ENCODE results near the gene SLC35G6. TPM values are rescaled to one million over a fixed set of nuclear protein-coding genes. Genes with fewer than 3 reads are reported as not detected.

The SLC35G6 gene
- total and polyA plus RNA-seq, 2 donors (not counting 1 experiment from before 2014, with no cell fraction given): not detected

GRCh38 chr17:7483255-7484066, 2.2 kb downstream of the SLC35G6 start:
- peak; percentile 90 to 97 for DNase-seq (ENCODE audit: low read depth in 2 of 2)

GRCh38 chr17:7484067-7484918, 3.0 kb downstream of the SLC35G6 start, which contains the start of gene POLR2A:
TSS of gene POLR2A (plus strand) at chr17:7484366.
- H3K79me2 ChIP-seq (ENCODE audit: control insufficient read depth, insufficient read depth, low read length): peaks cover 55% of the 10 kb centered on the region
- peak within 1 kb of the TSS; percentile 100 for H3K27ac ChIP-seq (ENCODE audit: insufficient read depth, low read length)
- no peaks in the 10 kb centered on the region for H3K27me3 ChIP-seq (ENCODE audit: control insufficient read depth, insufficient read depth, low read length)
- H3K9me3 ChIP-seq (ENCODE audit: control insufficient read depth, insufficient read depth, low read depth, low read length): no peaks in the 10 kb centered on the region
- no peaks in the 10 kb centered on the region for H4K20me1 ChIP-seq (ENCODE audit: control insufficient read depth, extremely low read depth, insufficient read depth, low read length)
- peak within 1 kb of the TSS; percentile 77 for H2AFZ ChIP-seq (ENCODE audit: low read length)
- DNase-seq (ENCODE audit: low read depth in 2 of 2): peak; percentile 97 to 99
- H3K4me2 ChIP-seq (ENCODE audit: extremely low read depth, insufficient read depth, low read length): peak within 1 kb of the TSS; percentile 96
- no peak for TF ChIP-seq EZH2 (IDR thresholded peaks at IDR 0.05; ENCODE audit: low read length, missing control alignments)
- TF ChIP-seq, protein P1, sequence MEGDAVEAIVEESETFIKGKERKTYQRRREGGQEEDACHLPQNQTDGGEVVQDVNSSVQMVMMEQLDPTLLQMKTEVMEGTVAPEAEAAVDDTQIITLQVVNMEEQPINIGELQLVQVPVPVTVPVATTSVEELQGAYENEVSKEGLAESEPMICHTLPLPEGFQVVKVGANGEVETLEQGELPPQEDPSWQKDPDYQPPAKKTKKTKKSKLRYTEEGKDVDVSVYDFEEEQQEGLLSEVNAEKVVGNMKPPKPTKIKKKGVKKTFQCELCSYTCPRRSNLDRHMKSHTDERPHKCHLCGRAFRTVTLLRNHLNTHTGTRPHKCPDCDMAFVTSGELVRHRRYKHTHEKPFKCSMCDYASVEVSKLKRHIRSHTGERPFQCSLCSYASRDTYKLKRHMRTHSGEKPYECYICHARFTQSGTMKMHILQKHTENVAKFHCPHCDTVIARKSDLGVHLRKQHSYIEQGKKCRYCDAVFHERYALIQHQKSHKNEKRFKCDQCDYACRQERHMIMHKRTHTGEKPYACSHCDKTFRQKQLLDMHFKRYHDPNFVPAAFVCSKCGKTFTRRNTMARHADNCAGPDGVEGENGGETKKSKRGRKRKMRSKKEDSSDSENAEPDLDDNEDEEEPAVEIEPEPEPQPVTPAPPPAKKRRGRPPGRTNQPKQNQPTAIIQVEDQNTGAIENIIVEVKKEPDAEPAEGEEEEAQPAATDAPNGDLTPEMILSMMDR (conservative IDR thresholded peaks at IDR 0.05 in 1 of 2, IDR thresholded peaks at IDR 0.05 in 1 of 2; ENCODE audit: low read depth in 1 of 2, low read length in 2 of 2): no peak
- H3K9ac ChIP-seq (ENCODE audit: insufficient read depth, low read length): peak within 1 kb of the TSS; percentile 98
- peaks cover 1% of the 10 kb centered on the region for H3K36me3 ChIP-seq (ENCODE audit: control insufficient read depth, insufficient read depth, low read length)
- peaks cover 24% of the 10 kb centered on the region for H3K4me1 ChIP-seq (ENCODE audit: control insufficient read depth, extremely low read depth, insufficient read depth, low read length)
- H3K4me3 ChIP-seq (replicated peaks in 1 of 4; ENCODE audit: control extremely low read depth in 1 of 4, insufficient read depth in 1 of 4, low read depth in 3 of 4, low read length in 4 of 4): peak within 1 kb of the TSS; percentile 66 to 91 (median 82)

More at GRCh38 chr17:7483255-7484066, 2.2 kb downstream of the SLC35G6 start:
- peaks cover 20% of the 10 kb centered on the region for H3K4me1 ChIP-seq (ENCODE audit: control insufficient read depth, extremely low read depth, insufficient read depth, low read length)
- H3K79me2 ChIP-seq (ENCODE audit: control insufficient read depth, insufficient read depth, low read length): peaks cover 55% of the 10 kb centered on the region
- peaks cover 1% of the 10 kb centered on the region for H3K36me3 ChIP-seq (ENCODE audit: control insufficient read depth, insufficient read depth, low read length)
- H3K9me3 ChIP-seq (ENCODE audit: control insufficient read depth, insufficient read depth, low read depth, low read length): no peaks in the 10 kb centered on the region
- no peaks in the 10 kb centered on the region for H3K27me3 ChIP-seq (ENCODE audit: control insufficient read depth, insufficient read depth, low read length)
- H2AFZ ChIP-seq (ENCODE audit: low read length): peak overlapping the region; percentile 77
- H3K27ac ChIP-seq (ENCODE audit: insufficient read depth, low read length): peak overlapping the region; percentile 100
- H3K4me2 ChIP-seq (ENCODE audit: extremely low read depth, insufficient read depth, low read length): peak overlapping the region; percentile 94
- peak overlapping the region; percentile 66 to 91 (median 82) for H3K4me3 ChIP-seq (replicated peaks in 1 of 4; ENCODE audit: control extremely low read depth in 1 of 4, insufficient read depth in 1 of 4, low read depth in 3 of 4, low read length in 4 of 4)
- no peaks in the 10 kb centered on the region for H4K20me1 ChIP-seq (ENCODE audit: control insufficient read depth, extremely low read depth, insufficient read depth, low read length)
- TF ChIP-seq, protein P1 (conservative IDR thresholded peaks at IDR 0.05 in 1 of 2, IDR thresholded peaks at IDR 0.05 in 1 of 2; ENCODE audit: low read depth in 1 of 2, low read length in 2 of 2): no peak
- no peak for TF ChIP-seq EZH2 (IDR thresholded peaks at IDR 0.05; ENCODE audit: low read length, missing control alignments)
- H3K9ac ChIP-seq (ENCODE audit: insufficient read depth, low read length): peak overlapping the region; percentile 98

DNA sequence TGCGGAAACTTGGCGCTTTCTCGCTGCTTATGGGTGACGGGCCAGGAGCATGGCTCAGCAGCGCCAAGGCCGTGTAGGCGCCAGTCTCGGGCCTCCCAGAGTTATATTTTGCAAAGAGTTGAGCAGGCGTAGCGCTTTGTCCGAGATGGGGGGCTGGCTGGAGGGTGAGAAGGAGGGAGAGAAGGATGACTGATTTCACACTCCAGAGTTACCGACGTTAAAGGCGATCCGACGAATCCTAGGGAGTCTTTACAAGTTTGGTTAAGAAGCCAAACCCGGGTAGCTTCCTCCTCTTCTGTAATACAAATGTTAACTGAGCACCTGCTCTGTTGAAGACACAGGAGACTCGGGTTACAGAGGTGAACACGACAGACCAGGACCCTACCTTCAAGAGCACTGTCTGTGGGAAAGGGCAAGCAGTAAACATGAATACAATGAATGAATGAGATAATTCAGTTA, 3.7 kb downstream of the SLC35G6 start:
- Histone ChIP-seq H3K9ac (ENCODE audit: insufficient read depth, low read length) (peak overlapping the region; percentile 72), H3K36me3 (ENCODE audit: control insufficient read depth, insufficient read depth, low read length) (peaks cover 1% of the 10 kb centered on the region), H3K4me3 (replicated peaks in 1 of 4; ENCODE audit: control extremely low read depth in 1 of 4, insufficient read depth in 1 of 4, low read depth in 3 of 4, low read length in 4 of 4) (peak overlapping the region; percentile 66 to 87 (median 78)), H3K9me3 (ENCODE audit: control insufficient read depth, insufficient read depth, low read depth, low read length) (no peaks in the 10 kb centered on the region), H3K79me2 (ENCODE audit: control insufficient read depth, insufficient read depth, low read length) (peaks cover 57% of the 10 kb centered on the region), H2AFZ (ENCODE audit: low read length) (no peak overlapping the region), H3K27me3 (ENCODE audit: control insufficient read depth, insufficient read depth, low read length) (no peaks in the 10 kb centered on the region), H3K4me1 (ENCODE audit: control insufficient read depth, extremely low read depth, insufficient read depth, low read length) (peaks cover 21% of the 10 kb centered on the region), H3K27ac (ENCODE audit: insufficient read depth, low read length) (peak overlapping the region; percentile 100), H3K4me2 (ENCODE audit: extremely low read depth, insufficient read depth, low read length) (peak overlapping the region; percentile 96), H4K20me1 (ENCODE audit: control insufficient read depth, extremely low read depth, insufficient read depth, low read length) (no peaks in the 10 kb centered on the region)
- TF ChIP-seq, protein P1 (conservative IDR thresholded peaks at IDR 0.05 in 1 of 2, IDR thresholded peaks at IDR 0.05 in 1 of 2; ENCODE audit: low read depth in 1 of 2, low read length in 2 of 2): no peak
- TF ChIP-seq EZH2 (IDR thresholded peaks at IDR 0.05; ENCODE audit: low read length, missing control alignments): no peak
- DNase-seq (ENCODE audit: low read depth in 2 of 2): no peak
